LNCAP (cell line): ENCODE results near the gene TMEM94.

ENCODE experiments used
- TF ChIP-seq, protein P1 (sequence below): fragments of 450-650 bp; IDR thresholded peaks from 2 replicates; pipeline ENCODE4 v1.5.1; 2017; ENCODE audit warnings: mild to moderate bottlenecking

TMEM94 gene

DNA sequence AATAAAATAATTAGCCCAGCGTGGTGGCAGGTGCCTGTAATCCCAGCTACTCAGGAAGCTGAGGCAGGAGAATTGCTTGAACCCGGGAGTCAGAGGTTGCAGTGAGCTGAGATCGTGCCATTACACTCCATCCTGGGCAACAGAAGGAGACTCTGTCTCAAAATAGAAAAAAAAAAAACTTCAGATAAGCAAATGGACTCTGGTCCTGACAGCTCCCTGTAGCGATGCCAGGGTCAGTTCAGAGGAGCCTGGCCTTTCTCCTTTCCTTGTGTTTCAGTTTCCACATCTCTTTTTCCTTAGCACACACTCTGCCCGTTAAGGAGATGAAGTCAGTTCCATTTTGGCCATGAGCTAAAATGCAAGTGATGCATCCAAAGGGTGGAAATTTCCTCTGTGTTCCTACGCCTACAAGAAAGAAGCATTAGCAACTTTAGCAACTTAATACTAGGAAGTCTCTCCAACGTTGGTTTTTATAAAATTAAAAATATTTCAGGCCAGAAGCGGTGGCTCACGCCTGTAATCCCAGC is 39.3 kb upstream of the TMEM94 start:
- TF ChIP-seq, protein P1, sequence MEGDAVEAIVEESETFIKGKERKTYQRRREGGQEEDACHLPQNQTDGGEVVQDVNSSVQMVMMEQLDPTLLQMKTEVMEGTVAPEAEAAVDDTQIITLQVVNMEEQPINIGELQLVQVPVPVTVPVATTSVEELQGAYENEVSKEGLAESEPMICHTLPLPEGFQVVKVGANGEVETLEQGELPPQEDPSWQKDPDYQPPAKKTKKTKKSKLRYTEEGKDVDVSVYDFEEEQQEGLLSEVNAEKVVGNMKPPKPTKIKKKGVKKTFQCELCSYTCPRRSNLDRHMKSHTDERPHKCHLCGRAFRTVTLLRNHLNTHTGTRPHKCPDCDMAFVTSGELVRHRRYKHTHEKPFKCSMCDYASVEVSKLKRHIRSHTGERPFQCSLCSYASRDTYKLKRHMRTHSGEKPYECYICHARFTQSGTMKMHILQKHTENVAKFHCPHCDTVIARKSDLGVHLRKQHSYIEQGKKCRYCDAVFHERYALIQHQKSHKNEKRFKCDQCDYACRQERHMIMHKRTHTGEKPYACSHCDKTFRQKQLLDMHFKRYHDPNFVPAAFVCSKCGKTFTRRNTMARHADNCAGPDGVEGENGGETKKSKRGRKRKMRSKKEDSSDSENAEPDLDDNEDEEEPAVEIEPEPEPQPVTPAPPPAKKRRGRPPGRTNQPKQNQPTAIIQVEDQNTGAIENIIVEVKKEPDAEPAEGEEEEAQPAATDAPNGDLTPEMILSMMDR = no peak

DNA sequence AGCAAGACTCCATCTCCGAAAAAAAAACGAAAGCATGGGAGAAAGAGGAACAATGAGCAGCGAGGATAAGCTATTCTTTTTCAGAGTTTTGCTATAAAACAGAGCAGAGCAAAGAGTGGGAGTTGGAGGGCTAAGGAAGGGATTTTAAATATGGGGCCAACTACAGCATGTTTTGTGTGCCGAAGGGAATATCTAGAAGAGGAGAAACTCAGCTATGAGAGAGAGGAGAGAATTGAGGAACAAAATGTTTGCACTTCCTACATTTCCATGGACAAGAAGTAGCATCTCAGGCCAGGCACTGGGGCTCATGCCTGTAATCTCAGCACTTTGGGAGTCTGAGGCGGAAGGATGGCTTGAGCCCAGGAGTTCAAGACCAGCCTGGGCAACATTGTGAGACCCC is 37.9 kb upstream of the TMEM94 start:
- TF ChIP-seq, protein P1 = no peak

DNA sequence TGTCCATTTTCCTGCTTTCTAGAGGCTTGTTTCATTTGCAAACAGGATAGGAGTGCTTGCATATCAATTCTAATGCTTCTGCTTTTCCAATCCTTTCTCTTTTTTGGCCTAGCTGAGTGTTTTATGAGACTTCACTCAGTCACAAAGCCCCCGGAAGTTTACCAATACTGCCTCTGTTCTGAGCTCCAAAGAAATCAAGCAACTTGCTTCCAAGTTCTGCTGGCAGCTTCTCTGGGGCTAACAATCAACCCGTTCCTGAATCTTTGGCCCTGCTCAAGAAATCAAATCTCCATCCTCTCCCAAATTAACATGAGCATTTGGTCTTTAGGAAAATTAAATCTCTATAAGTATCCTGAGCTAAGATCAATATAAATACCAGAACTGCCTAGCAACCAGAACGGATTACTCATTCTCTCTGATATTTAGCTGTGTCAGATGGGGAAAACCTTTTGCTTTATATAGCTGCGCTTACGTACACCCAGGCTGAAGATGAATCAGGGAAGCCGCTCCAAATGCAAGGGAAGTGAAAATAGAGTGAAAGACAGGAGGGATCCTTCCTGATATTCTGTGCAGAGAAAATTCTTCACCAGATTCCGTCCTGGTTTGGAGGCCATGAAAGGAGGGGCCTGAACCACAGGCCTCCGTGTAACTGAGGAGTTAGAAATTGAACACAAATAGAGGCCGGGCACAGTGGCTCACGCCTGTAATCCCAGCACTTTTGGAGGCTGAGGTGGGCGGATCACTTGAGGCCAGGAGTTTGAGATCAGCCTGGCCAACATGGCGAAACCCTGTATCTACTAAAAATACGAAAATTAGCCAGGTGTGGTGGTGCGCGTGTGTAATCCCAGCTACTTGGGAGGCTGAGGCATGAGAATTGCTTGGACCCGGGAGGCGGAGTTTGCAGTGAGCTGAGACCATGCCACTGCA is 27.6 kb upstream of the TMEM94 start:
- TF ChIP-seq, protein P1 = no peak

DNA sequence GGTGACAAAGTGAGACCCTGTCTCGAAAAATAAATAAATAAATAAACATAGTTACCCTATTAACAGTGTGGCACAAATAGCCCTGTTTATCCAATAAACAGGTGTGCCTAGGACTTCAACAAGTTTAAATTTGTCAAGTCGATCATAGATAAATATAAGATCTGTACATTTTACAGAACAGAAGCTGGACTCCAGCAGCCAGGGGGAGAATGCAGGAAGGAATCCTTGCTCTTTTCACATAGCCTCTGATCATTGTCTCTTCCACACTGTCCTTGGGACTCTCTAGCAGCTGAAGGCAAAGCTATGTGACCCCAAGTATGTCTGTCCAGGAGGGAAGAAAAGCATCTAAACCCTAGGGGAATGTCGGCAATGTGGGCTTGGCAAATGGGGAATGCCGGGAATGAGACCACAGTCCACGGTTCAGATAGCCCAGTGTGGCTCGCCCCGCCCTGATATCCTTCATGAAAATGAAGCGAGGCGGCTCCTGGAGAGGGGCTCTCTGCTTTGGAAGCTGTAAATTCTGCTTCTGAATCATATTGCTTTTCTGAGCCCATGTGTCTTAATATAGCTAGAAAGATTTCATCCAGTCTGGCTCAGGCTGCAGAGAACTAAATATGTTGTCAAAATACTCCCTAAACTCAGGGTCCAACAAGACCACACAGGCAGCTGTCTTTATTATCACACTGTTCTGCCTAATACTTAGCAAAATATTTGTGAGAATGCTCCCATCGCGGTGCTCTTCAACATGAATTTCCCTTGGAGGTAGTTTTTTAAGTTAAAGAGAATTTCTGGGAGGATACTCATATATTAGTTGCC is 26.1 kb upstream of the TMEM94 start:
- TF ChIP-seq, protein P1 = no peak

DNA sequence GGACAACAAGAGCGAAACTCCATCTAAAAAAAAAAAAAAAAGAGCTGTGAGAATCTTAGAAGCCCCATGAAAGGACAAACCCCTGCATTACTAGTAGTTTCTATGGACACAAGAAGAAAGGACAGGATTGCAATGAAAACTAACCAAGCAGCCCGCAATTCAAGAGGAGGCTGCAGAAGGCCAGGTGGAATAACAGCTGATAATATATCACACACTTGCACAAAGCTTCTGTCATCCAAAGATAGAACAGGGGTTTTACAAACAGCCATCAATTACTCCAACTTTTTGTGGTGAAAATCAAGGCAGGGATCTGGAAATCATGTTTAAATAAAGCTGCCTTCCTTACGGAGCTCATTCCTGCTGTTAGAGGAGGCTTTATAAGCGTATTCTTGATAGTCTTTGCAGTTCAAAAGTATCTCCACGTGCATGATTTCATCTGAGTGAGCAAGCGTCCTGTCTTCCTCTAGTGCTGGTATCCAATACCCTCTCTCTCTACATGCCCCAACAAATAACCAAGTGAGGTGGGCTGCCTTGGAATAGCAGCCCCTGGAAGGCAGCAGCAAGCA is 23.1 kb upstream of the TMEM94 start:
- TF ChIP-seq, protein P1 = no peak

DNA sequence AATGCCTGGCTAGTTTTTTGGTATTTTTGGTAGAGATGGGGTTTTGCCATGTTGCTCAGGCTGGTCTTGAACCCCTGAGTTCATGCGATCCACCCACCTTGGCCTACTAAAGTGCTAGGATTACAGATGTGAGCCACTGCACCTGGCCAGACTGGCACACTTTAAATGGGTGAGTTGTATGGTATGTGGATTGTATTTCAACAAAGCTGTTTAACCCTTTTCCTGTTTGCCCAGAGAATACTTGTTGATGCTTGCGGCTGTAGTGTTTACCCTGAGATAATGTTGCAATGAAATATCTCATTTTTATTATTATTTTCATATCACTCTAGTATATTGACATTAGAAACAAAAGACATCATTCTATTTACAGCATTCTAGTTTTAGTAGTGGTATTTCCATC is 17.1 kb upstream of the TMEM94 start:
- TF ChIP-seq, protein P1 = no peak

DNA sequence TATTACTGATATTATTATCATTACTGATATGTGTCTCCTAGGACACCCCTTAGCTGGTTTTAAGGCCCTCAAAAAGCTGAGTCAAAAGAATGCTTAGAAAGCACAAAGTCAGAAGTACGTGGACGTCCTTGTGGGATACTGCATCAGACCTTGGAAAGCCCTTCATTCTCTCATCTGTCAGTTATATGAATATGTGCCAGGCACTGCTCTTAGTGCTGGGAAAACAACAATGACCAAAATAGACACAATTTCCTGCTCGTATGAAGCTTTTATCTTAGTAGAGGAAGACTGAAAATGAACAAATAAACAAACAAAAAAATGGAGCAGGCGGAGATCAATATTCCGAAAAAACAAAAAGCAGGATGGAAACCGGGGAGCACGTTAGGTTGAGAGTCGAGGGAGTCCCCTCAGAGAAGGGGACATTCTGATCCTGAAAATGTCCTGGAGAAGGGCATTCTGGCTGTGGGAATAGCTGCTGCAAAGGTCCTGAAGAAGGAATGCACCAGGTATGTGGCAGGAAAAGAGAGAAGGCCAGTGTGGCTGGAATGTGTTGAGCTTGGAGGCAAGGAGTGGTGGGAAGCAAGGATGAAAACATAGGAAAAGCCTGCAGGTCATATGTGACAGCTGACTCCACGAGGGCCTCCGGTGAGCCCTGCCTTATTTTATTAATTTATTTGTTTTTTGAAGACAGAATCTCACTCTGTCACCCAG is 15.5 kb upstream of the TMEM94 start:
- TF ChIP-seq, protein P1 = no peak
